Kidney (tissue), 14 donors: ENCODE data around the gene STRN3. TPM values are rescaled to one million over a fixed set of nuclear protein-coding genes. Genes with fewer than 3 reads are reported as not detected.

Source experiments
- DNase-seq, 5 donors: peaks; one replicate each; pipeline ENCODE4 v3.0.0-alpha.2; 2013 to 2020
- FAIRE-seq: peaks from 2 replicates; lab custom pipeline; 2012; peaks lifted over from hg19 to GRCh38; lab: Jason Lieb, UNC
- H3K27ac ChIP-seq, 2 donors: one replicate each; pipeline ENCODE4 v1.7.0; 2013; ENCODE audit warnings: low read depth in 2 of 2, low read length in 2 of 2, inconsistent platforms in 1 of 2
- H3K27me3 ChIP-seq: one replicate; pipeline ENCODE4 v1.7.1; 2013; ENCODE audit warnings: low read length, inconsistent platforms; ENCODE audit not compliant: control insufficient read depth, insufficient read depth
- H3K36me3 ChIP-seq, 3 donors: one replicate each; pipeline versions ENCODE4 v1.7.0 to v1.7.1; 2013; ENCODE audit warnings: low read length in 3 of 3, control low read depth in 1 of 3, inconsistent platforms in 1 of 3; ENCODE audit not compliant: insufficient read depth in 3 of 3, control insufficient read depth in 2 of 3
- H3K4me1 ChIP-seq, 3 donors: one replicate each; pipeline versions ENCODE4 v1.7.0 to v1.7.1; 2013; ENCODE audit warnings: low read length in 3 of 3, inconsistent platforms in 1 of 3, low read depth in 1 of 3; ENCODE audit not compliant: control insufficient read depth in 2 of 3, insufficient read depth in 2 of 3
- H3K4me3 ChIP-seq, 3 donors: one replicate each; pipeline versions ENCODE4 v1.7.0 to v1.8.1; 2013; ENCODE audit warnings: low read length in 3 of 3, control low read depth in 1 of 3, inconsistent platforms in 1 of 3
- H3K9ac ChIP-seq, 3 donors: one replicate each; pipeline versions ENCODE4 v1.7.0 to v1.7.1; 2013; ENCODE audit warnings: low read length in 3 of 3, control low read depth in 1 of 3, inconsistent platforms in 1 of 3
- H3K9me3 ChIP-seq, 3 donors: one replicate each; pipeline versions ENCODE4 v1.7.0 to v1.7.1; 2013; ENCODE audit warnings: low read length in 3 of 3, control low read depth in 1 of 3, inconsistent platforms in 1 of 3; ENCODE audit not compliant: control insufficient read depth in 2 of 3, insufficient read depth in 1 of 3
- CTCF ChIP-seq: IDR thresholded peaks from 3 replicates; pipeline ENCODE4 v1.5.1; 2012; ENCODE audit warnings: mild to moderate bottlenecking, moderate library complexity, borderline replicate concordance; ENCODE audit not compliant: insufficient read depth; ENCODE audit errors: extremely low read depth
- intact Hi-C: fragments of 100-400 bp; cut with DNase I; formaldehyde crosslinking; loops from one replicate; pipeline ENCODE4 v1.11.1; 2022
- polyA plus RNA-seq: library from polyadenylated mRNA; stranded (reverse); fragments of 350-450 nt; fragmentation: Illumina TruSeq; extraction: RNeasy Lipid Tissue Mini Kit (QIAGEN cat#74804); gene quantifications from one replicate; pipeline ENCODE4 v1.2.3, GENCODE V29; 2014; ENCODE audit warnings: low read depth, low replicate concordance; ENCODE audit not compliant: insufficient read depth
- total RNA-seq: library from RNA; stranded (reverse); fragmentation: NEBNext Ultra II Directional; extraction: Animal tissue kit (Norgen Biotek cat#: 25700); gene quantifications from one replicate; pipeline ENCODE4 v1.2.1, GENCODE V29; 2021
- donor health status: control.
- donor health status: control.
- donor health status: control.
- donor health status: control.
- donor health status: control.
- donor health status: DM: yes; HTN: yes; CAD: no.
- donor health status: Normal renal cell carcinoma (clear cell type).

STRN3 gene
- total and polyA plus RNA-seq, 2 donors from 2014 or later: 10.6 to 52.9 TPM

DNA sequence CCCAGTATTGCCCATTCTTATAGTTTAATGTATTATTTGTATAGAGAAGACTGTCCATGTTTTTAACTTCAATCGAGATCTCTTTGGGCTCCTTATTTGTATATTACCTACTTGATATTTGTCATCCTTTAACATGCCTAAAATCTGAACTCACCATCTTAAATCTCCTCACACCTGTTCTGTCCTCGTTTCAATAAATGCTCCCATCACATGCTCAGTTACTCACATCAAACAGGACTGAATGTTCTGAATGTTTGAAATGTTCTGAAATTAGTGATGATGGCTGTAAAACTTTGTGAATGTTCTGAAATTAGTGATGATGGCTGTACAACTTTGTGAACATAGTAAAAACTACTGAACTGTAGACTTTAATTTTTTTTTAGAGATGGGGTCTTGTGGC is 117.4 kb downstream of the STRN3 start:
- no peak for TF ChIP-seq CTCF
- Histone ChIP-seq H3K27me3 (no peaks in the 10 kb centered on the region), H3K4me3 (no peak overlapping the region), H3K4me1 (no peaks in the 10 kb centered on the region), H3K36me3 (peaks cover 8 to 34% (median 9%) of the 10 kb centered on the region in 3 donors), H3K9me3 (no peaks in the 10 kb centered on the region), H3K9ac (no peak overlapping the region), H3K27ac (no peak overlapping the region)
- intact Hi-C loops: no loop called here
- FAIRE-seq: no peak
- no peak for DNase-seq

- no peak for TF ChIP-seq CTCF
- H3K9ac ChIP-seq: no peak overlapping the region
- intact Hi-C loops: no loop called here
- no peaks in the 10 kb centered on the region for H3K4me1 ChIP-seq
- no peaks in the 10 kb centered on the region for H3K9me3 ChIP-seq
- no peaks in the 10 kb centered on the region for H3K27me3 ChIP-seq
- peaks cover 8 to 34% (median 9%) of the 10 kb centered on the region in 3 donors for H3K36me3 ChIP-seq
- H3K4me3 ChIP-seq: no peak overlapping the region
- H3K27ac ChIP-seq: no peak overlapping the region
- FAIRE-seq (no peak), DNase-seq (no peak)
Measured at GRCh38 chr14:30907659-30908057, 118.5 kb downstream of the STRN3 start.

GRCh38 chr14:30906752-30907658 is 119.2 kb downstream of the STRN3 start:
- intact Hi-C loops: no loop called here
- no peak overlapping the region for H3K9ac ChIP-seq
- peak; percentile 68 for FAIRE-seq

More at GRCh38 chr14:30906752-30907658, 119.2 kb downstream of the STRN3 start:
- Histone ChIP-seq H3K27ac (no peak overlapping the region), H3K36me3 (peaks cover 7 to 33% (median 9%) of the 10 kb centered on the region in 3 donors), H3K4me1 (no peaks in the 10 kb centered on the region), H3K9me3 (no peaks in the 10 kb centered on the region), H3K27me3 (no peaks in the 10 kb centered on the region), H3K4me3 (no peak overlapping the region)
- peak; percentile 8 for TF ChIP-seq CTCF
- peak in 2 of 5 donors; percentile 26 to 48 for DNase-seq
